Fibroblast of villous mesenchyme (primary cell): ENCODE measurements around the gene SCRN3. TPM values are rescaled to one million over a fixed set of nuclear protein-coding genes. Genes with fewer than 3 reads are reported as not detected.
"Not testable (repeated sequence)": the region's sequence is repeated elsewhere in the genome, so short reads cannot be mapped to it uniquely, and the experiment has no call there.

ENCODE experiments used
- DNase-seq: peaks from one replicate; pipeline ENCODE4 v3.0.0-alpha.2; 2010; ENCODE audit warnings: low read depth
- H3K4me3 ChIP-seq: 2 replicates; pipeline ENCODE4 v1.5.1; 2011; ENCODE audit warnings: low read depth, mild to moderate bottlenecking, low read length
- CTCF ChIP-seq: IDR thresholded peaks from 2 replicates; pipeline ENCODE4 v1.5.1; 2012; ENCODE audit warnings: low read depth, mild to moderate bottlenecking, low read length; ENCODE audit not compliant: insufficient read depth
- total RNA-seq: library from RNA; depleted of rRNA; stranded (reverse); fragments of >200 nt; gene quantifications from 2 replicates; pipeline ENCODE4 v1.2.3, GENCODE V29; 2012

SCRN3 gene
- total RNA-seq, 1 donor, result 23.7 TPM

GRCh38 chr2:174389542-174389941 lies 6.0 kb upstream of the SCRN3 start:
- H3K4me3 ChIP-seq, result no peak overlapping the region
- no peak for TF ChIP-seq CTCF
- no peak for DNase-seq

- not testable (repeated sequence) for H3K4me3 ChIP-seq, DNase-seq
Measured at GRCh38 chr2:174390303-174390702, 5.2 kb upstream of the SCRN3 start.

GRCh38 chr2:174392706-174393105 lies 2.8 kb upstream of the SCRN3 start:
- TF ChIP-seq CTCF, result no peak
- no peak overlapping the region for H3K4me3 ChIP-seq
- DNase-seq, result no peak

GRCh38 chr2:174395969-174396630 lies 570 bp downstream of the SCRN3 start:
- TF ChIP-seq CTCF, result no peak
- H3K4me3 ChIP-seq, result peak overlapping the region; percentile 91
- no peak for DNase-seq

GRCh38 chr2:174397773-174398172 lies 2.2 kb downstream of the SCRN3 start:
- no peak overlapping the region for H3K4me3 ChIP-seq
- no peak for DNase-seq
- TF ChIP-seq CTCF, result no peak

GRCh38 chr2:174399171-174399570 lies 3.6 kb downstream of the SCRN3 start:
- no peak for DNase-seq
- H3K4me3 ChIP-seq, result no peak overlapping the region
- no peak for TF ChIP-seq CTCF

GRCh38 chr2:174400853-174401252 lies 5.3 kb downstream of the SCRN3 start:
- DNase-seq, result no peak
- H3K4me3 ChIP-seq, result no peak overlapping the region
- TF ChIP-seq CTCF, result no peak
